Panc1 (cell line): ENCODE measurements around the gene RAPSN.

ENCODE experiments used
- CTCF ChIP-seq: fragments of 450-650 bp; IDR thresholded peaks from 2 replicates; pipeline ENCODE4 v1.5.1; 2017; ENCODE audit warnings: mild to moderate bottlenecking
- POLR2AphosphoS5 ChIP-seq: IDR thresholded peaks from 2 replicates; pipeline ENCODE4 v1.6.1; 2012; ENCODE audit warnings: mild to moderate bottlenecking, low read depth, low read length, moderate library complexity
- REST ChIP-seq, 2 experiments: IDR thresholded peaks; 2 replicates each; pipeline ENCODE4 v1.6.1; 2011 to 2012; ENCODE audit warnings: low read depth in 2 of 2, control low read depth in 1 of 2, low read length in 1 of 2, mild to moderate bottlenecking in 1 of 2, moderate library complexity in 1 of 2; ENCODE audit not compliant: insufficient read depth in 1 of 2
- SIN3A ChIP-seq: IDR thresholded peaks from 2 replicates; pipeline ENCODE4 v1.6.1; 2012; ENCODE audit warnings: low read depth, mild to moderate bottlenecking, low read length, moderate library complexity, borderline replicate concordance; ENCODE audit not compliant: insufficient read depth
- TCF7L2 ChIP-seq: IDR thresholded peaks from 2 replicates; pipeline ENCODE4 v1.6.1; 2011; ENCODE audit warnings: mild to moderate bottlenecking, low read depth, low read length, inconsistent platforms

GRCh38 chr11:47434011-47434786 is 14.7 kb downstream of the RAPSN start:
- no peak for TF ChIP-seq CTCF
- TF ChIP-seq TCF7L2 = no peak
- no peak for TF ChIP-seq POLR2AphosphoS5
- TF ChIP-seq REST (IDR thresholded peaks at IDR 0.05; ENCODE audit: insufficient read depth in 1 of 2, low read depth in 2 of 2, low read length in 1 of 2) = no peak
- TF ChIP-seq SIN3A = no peak
